Measurements from ENCODE around the gene MTMR10. TPM values are rescaled to one million over a fixed set of nuclear protein-coding genes. Genes with fewer than 3 reads are reported as not detected.
A peak's percentile ranks its signal among the peaks of the same experiment; 100 is the strongest.

MTMR10 gene
- 28.8 TPM for total RNA-seq
- long read RNA-seq, full-length matches to known transcripts = 10 of 20 reads
- long read RNA-seq, partial matches to known transcripts = 3 of 20 reads
- long read RNA-seq, other reads (novel, unspliced or antisense) = 7 of 20 reads

GRCh38 chr15:30991255-30992235, at the start of gene MTMR10:
MTMR10 (minus strand) TSS chr15:30991628; CDS start chr15:30991506, 122 bp downstream.
- no peak for TF ChIP-seq CTCF (IDR thresholded peaks at IDR 0.05; ENCODE audit: borderline replicate concordance)
- intact Hi-C loops (cut with micrococcal nuclease) = no loop called here

GRCh38 chr15:31040611-31041010, 49.2 kb upstream of the MTMR10 start:
- intact Hi-C loops (cut with micrococcal nuclease) = no loop called here
- no peak overlapping the region for H3K4me3 ChIP-seq
- no peaks in the 10 kb centered on the region for H3K4me1 ChIP-seq
- no peak for DNase-seq
- H3K27ac ChIP-seq (replicated peaks) = no peak overlapping the region
- TF ChIP-seq CTCF (IDR thresholded peaks at IDR 0.05; ENCODE audit: borderline replicate concordance) = no peak
- H3K36me3 ChIP-seq = no peaks in the 10 kb centered on the region
- peaks cover 3% of the 10 kb centered on the region for H3K9me3 ChIP-seq (replicated peaks)
- peaks cover 5% of the 10 kb centered on the region for H3K27me3 ChIP-seq (ENCODE audit: low read depth)

More at GRCh38 chr15:30991255-30992235, at the start of gene MTMR10:
- H3K4me1 ChIP-seq = peaks cover 60% of the 10 kb centered on the region
- H3K27ac ChIP-seq (replicated peaks) = peak within 1 kb of the TSS; percentile 96
- H3K9me3 ChIP-seq (replicated peaks) = no peaks in the 10 kb centered on the region
- peaks cover 4% of the 10 kb centered on the region for H3K36me3 ChIP-seq
- peak within 1 kb of the TSS; percentile 93 for H3K4me3 ChIP-seq
- DNase-seq = peak; percentile 78
- no peaks in the 10 kb centered on the region for H3K27me3 ChIP-seq (ENCODE audit: low read depth)

GRCh38 chr15:31039961-31040360, 48.5 kb upstream of the MTMR10 start:
- TF ChIP-seq CTCF (IDR thresholded peaks at IDR 0.05; ENCODE audit: borderline replicate concordance) = no peak
- H3K27ac ChIP-seq (replicated peaks) = no peak overlapping the region
- no peaks in the 10 kb centered on the region for H3K4me1 ChIP-seq
- H3K27me3 ChIP-seq (ENCODE audit: low read depth) = peaks cover 5% of the 10 kb centered on the region
- intact Hi-C loops (cut with micrococcal nuclease) = no loop called here
- no peaks in the 10 kb centered on the region for H3K36me3 ChIP-seq
- H3K9me3 ChIP-seq (replicated peaks) = peaks cover 3% of the 10 kb centered on the region
- DNase-seq = no peak
- no peak overlapping the region for H3K4me3 ChIP-seq

GRCh38 chr15:31037731-31038477, 46.5 kb upstream of the MTMR10 start:
- H3K9me3 ChIP-seq (replicated peaks) = peaks cover 3% of the 10 kb centered on the region
- no peaks in the 10 kb centered on the region for H3K27me3 ChIP-seq (ENCODE audit: low read depth)
- intact Hi-C loops (cut with micrococcal nuclease) = no loop called here
- no peaks in the 10 kb centered on the region for H3K36me3 ChIP-seq
- DNase-seq = no peak
- no peak overlapping the region for H3K27ac ChIP-seq (replicated peaks)
- no peak for TF ChIP-seq CTCF (IDR thresholded peaks at IDR 0.05; ENCODE audit: borderline replicate concordance)
- peaks cover 10% of the 10 kb centered on the region for H3K4me1 ChIP-seq
- H3K4me3 ChIP-seq = no peak overlapping the region

GRCh38 chr15:31036783-31037182, 45.4 kb upstream of the MTMR10 start:
- peaks cover 3% of the 10 kb centered on the region for H3K9me3 ChIP-seq (replicated peaks)
- H3K27me3 ChIP-seq (ENCODE audit: low read depth) = no peaks in the 10 kb centered on the region
- no peaks in the 10 kb centered on the region for H3K36me3 ChIP-seq
- peaks cover 16% of the 10 kb centered on the region for H3K4me1 ChIP-seq
- TF ChIP-seq CTCF (IDR thresholded peaks at IDR 0.05; ENCODE audit: borderline replicate concordance) = no peak
- no peak overlapping the region for H3K27ac ChIP-seq (replicated peaks)
- no peak overlapping the region for H3K4me3 ChIP-seq
- intact Hi-C loops (cut with micrococcal nuclease) = no loop called here
- DNase-seq = no peak

Data from left ventricle myocardium inferior (tissue), 1 donor.